Panc1 (cell line): ENCODE data around the gene KCNH6. TPM values are rescaled to one million over a fixed set of nuclear protein-coding genes. Genes with fewer than 3 reads are reported as not detected.

ENCODE experiments used
- ATAC-seq: fragments of 200-7000 bp; cut with Tn5 transposase; 2 replicates; pipeline ENCODE4 v1.9.1; 2020; ENCODE audit warnings: mild to moderate bottlenecking, moderate library complexity
- BruUV-seq: library from RNA; stranded (reverse); fragments of 400-500 nt; replicated peaks from 2 replicates; lab custom pipeline; 2021; lab: Mats Ljungman, UMichigan
- CTCF ChIA-PET: fragments of 300-600 bp; sonication (Branson Sonifier 250); formaldehyde crosslinking; loops from one replicate; lab custom pipeline; 2022; ENCODE audit warnings: antibody characterized with exemption; lab: Charles Lee
- POLR2A ChIA-PET: fragments of 300-600 bp; sonication (Branson Sonifier 250); formaldehyde crosslinking; loops from one replicate; lab custom pipeline; 2022; ENCODE audit warnings: antibody characterized with exemption; lab: Charles Lee
- DNase-seq: peaks from one replicate; pipeline ENCODE4 v3.0.0-alpha.2; 2010; ENCODE audit warnings: low read depth, low spot score
- H3K27ac ChIP-seq: 2 replicates; pipeline ENCODE4 v1.5.1; 2011; ENCODE audit warnings: mild to moderate bottlenecking, low read length, inconsistent platforms
- H3K27me3 ChIP-seq: fragments of 200-500 bp; sonication (Bioruptor generic); 2 replicates; pipeline ENCODE4 v1.6.0; 2014; ENCODE audit warnings: low read length, inconsistent platforms; ENCODE audit not compliant: control insufficient read depth, insufficient read depth
- H3K36me3 ChIP-seq: fragments of 200-500 bp; sonication (Bioruptor generic); 2 replicates; pipeline ENCODE4 v1.5.1; 2014; ENCODE audit warnings: inconsistent platforms, mild to moderate bottlenecking, low read length, moderate library complexity; ENCODE audit not compliant: control insufficient read depth, insufficient read depth
- H3K4me1 ChIP-seq: 2 replicates; pipeline ENCODE4 v1.5.1; 2011; ENCODE audit warnings: inconsistent platforms, mild to moderate bottlenecking, low read length, moderate library complexity; ENCODE audit not compliant: control insufficient read depth, insufficient read depth
- H3K4me3 ChIP-seq, 2 experiments: 2 replicates each; pipeline ENCODE4 v1.5.1; 2011 to 2012; ENCODE audit warnings: low read depth in 2 of 2, low read length in 2 of 2, mild to moderate bottlenecking in 2 of 2, inconsistent platforms in 1 of 2, moderate library complexity in 1 of 2
- H3K9me3 ChIP-seq: fragments of 200-500 bp; sonication (Bioruptor generic); 2 replicates; pipeline ENCODE4 v1.5.1; 2014; ENCODE audit warnings: low read depth, mild to moderate bottlenecking, inconsistent platforms, low read length, moderate library complexity; ENCODE audit not compliant: control insufficient read depth, insufficient read depth
- POLR2AphosphoS5 ChIP-seq: IDR thresholded peaks from 2 replicates; pipeline ENCODE4 v1.6.1; 2012; ENCODE audit warnings: mild to moderate bottlenecking, low read depth, low read length, moderate library complexity
- SIN3A ChIP-seq: IDR thresholded peaks from 2 replicates; pipeline ENCODE4 v1.6.1; 2012; ENCODE audit warnings: low read depth, mild to moderate bottlenecking, low read length, moderate library complexity, borderline replicate concordance; ENCODE audit not compliant: insufficient read depth
- TCF7L2 ChIP-seq: IDR thresholded peaks from 2 replicates; pipeline ENCODE4 v1.6.1; 2011; ENCODE audit warnings: mild to moderate bottlenecking, low read depth, low read length, inconsistent platforms
- in situ Hi-C: cut with HindIII; loops from 2 replicates; pipeline ENCODE4 v1.10.0; 2016; ENCODE audit warnings: low sequenced_read_pairs, low pct_unique_long_range_greater_than_20kb
- intact Hi-C: fragments of 100-400 bp; cut with micrococcal nuclease; formaldehyde crosslinking; loops from one replicate; pipeline ENCODE4 v1.10.0; 2022; ENCODE audit not compliant: unreplicated experiment
- total RNA-seq: library from RNA; stranded (reverse); gene quantifications from one replicate; pipeline ENCODE4 v1.2.1, GENCODE V29; 2021; ENCODE audit not compliant: unreplicated experiment
- TF ChIP-seq, protein P1 (sequence below): fragments of 450-650 bp; IDR thresholded peaks from 2 replicates; pipeline ENCODE4 v1.5.1; 2017; ENCODE audit warnings: mild to moderate bottlenecking
- TF ChIP-seq, protein P2 (sequence below), 2 experiments: IDR thresholded peaks; 2 replicates each; pipeline ENCODE4 v1.6.1; 2011 to 2012; ENCODE audit warnings: low read depth in 2 of 2, control low read depth in 1 of 2, low read length in 1 of 2, mild to moderate bottlenecking in 1 of 2, moderate library complexity in 1 of 2; ENCODE audit not compliant: insufficient read depth in 1 of 2

The KCNH6 gene
- total RNA-seq, 1 experiment from 2014 or later: not detected

DNA sequence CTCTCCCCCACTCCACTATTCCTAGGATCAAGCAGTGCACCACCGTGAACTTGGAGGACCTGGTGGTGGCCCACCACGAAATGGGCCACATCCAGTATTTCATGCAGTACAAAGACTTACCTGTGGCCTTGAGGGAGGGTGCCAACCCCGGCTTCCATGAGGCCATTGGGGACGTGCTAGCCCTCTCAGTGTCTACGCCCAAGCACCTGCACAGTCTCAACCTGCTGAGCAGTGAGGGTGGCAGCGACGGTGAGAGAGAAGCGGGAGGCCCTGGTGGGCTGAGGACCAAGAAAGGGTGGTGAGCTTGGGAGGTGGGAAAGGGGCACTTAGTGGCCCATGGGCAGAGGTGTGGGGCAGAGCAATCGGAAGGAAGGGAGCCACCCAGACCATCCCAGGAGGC lies 29.7 kb upstream of the KCNH6 start:
- TF ChIP-seq TCF7L2 (no peak), SIN3A (no peak)
- TF ChIP-seq, protein P1, sequence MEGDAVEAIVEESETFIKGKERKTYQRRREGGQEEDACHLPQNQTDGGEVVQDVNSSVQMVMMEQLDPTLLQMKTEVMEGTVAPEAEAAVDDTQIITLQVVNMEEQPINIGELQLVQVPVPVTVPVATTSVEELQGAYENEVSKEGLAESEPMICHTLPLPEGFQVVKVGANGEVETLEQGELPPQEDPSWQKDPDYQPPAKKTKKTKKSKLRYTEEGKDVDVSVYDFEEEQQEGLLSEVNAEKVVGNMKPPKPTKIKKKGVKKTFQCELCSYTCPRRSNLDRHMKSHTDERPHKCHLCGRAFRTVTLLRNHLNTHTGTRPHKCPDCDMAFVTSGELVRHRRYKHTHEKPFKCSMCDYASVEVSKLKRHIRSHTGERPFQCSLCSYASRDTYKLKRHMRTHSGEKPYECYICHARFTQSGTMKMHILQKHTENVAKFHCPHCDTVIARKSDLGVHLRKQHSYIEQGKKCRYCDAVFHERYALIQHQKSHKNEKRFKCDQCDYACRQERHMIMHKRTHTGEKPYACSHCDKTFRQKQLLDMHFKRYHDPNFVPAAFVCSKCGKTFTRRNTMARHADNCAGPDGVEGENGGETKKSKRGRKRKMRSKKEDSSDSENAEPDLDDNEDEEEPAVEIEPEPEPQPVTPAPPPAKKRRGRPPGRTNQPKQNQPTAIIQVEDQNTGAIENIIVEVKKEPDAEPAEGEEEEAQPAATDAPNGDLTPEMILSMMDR: no peak
- intact Hi-C loops: no loop called here
- Histone ChIP-seq H3K4me1 (no peaks in the 10 kb centered on the region), H3K4me3 (no peak overlapping the region), H3K27me3 (no peaks in the 10 kb centered on the region), H3K36me3 (no peaks in the 10 kb centered on the region), H3K27ac (no peak overlapping the region), H3K9me3 (no peaks in the 10 kb centered on the region)
- CTCF ChIA-PET: no interaction called here
- no peak for DNase-seq
- ATAC-seq: no peak
- in situ Hi-C loops: no loop called here
- BruUV-seq: no TSS peak
- POLR2A ChIA-PET: no interaction called here

DNA sequence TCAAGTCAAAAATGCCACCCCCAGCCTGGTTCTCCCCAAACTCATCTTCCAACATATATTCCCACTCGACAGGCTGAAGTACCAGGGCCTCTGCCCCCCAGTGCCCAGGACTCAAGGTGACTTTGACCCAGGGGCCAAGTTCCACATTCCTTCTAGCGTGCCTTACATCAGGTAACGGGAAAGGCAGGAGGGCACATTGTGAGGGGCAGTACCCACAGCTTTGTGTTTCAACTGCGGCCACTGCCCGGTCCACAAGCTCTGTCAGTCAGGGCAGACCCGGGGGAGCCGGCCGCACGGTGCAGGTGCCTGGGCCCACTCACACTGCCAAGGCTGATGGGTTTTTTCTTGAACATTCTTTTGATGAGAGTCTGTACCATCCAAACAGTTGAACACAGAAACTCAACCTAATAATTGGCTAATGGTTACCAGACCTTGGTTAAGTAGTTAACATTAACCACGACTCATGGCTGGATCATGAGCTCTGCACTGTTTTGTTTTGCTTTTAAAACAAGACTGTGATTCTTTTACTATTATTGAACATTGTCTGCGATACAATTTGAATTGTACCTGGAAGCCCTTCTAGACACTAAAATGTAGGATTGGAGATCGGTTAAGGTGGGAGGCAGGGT lies 28.7 kb upstream of the KCNH6 start:
- ATAC-seq: no peak
- Histone ChIP-seq H3K4me3 (no peak overlapping the region), H3K27me3 (no peaks in the 10 kb centered on the region), H3K27ac (no peak overlapping the region), H3K9me3 (no peaks in the 10 kb centered on the region), H3K36me3 (no peaks in the 10 kb centered on the region), H3K4me1 (no peaks in the 10 kb centered on the region)
- no peak for DNase-seq
- ChIA-PET CTCF (no interaction called here), POLR2A (no interaction called here)
- intact Hi-C loops: no loop called here
- no TSS peak for BruUV-seq
- in situ Hi-C loops: no loop called here
- TF ChIP-seq, protein P2, sequence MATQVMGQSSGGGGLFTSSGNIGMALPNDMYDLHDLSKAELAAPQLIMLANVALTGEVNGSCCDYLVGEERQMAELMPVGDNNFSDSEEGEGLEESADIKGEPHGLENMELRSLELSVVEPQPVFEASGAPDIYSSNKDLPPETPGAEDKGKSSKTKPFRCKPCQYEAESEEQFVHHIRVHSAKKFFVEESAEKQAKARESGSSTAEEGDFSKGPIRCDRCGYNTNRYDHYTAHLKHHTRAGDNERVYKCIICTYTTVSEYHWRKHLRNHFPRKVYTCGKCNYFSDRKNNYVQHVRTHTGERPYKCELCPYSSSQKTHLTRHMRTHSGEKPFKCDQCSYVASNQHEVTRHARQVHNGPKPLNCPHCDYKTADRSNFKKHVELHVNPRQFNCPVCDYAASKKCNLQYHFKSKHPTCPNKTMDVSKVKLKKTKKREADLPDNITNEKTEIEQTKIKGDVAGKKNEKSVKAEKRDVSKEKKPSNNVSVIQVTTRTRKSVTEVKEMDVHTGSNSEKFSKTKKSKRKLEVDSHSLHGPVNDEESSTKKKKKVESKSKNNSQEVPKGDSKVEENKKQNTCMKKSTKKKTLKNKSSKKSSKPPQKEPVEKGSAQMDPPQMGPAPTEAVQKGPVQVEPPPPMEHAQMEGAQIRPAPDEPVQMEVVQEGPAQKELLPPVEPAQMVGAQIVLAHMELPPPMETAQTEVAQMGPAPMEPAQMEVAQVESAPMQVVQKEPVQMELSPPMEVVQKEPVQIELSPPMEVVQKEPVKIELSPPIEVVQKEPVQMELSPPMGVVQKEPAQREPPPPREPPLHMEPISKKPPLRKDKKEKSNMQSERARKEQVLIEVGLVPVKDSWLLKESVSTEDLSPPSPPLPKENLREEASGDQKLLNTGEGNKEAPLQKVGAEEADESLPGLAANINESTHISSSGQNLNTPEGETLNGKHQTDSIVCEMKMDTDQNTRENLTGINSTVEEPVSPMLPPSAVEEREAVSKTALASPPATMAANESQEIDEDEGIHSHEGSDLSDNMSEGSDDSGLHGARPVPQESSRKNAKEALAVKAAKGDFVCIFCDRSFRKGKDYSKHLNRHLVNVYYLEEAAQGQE (IDR thresholded peaks at IDR 0.05; ENCODE audit: insufficient read depth in 1 of 2, low read depth in 2 of 2, low read length in 1 of 2): no peak
- no peak for TF ChIP-seq POLR2AphosphoS5
- no peak for TF ChIP-seq SIN3A
- TF ChIP-seq, protein P1: no peak
- TF ChIP-seq TCF7L2: no peak
